Skeletal muscle satellite cell (primary cell): ENCODE data around the gene TAAR8. TPM values are rescaled to one million over a fixed set of nuclear protein-coding genes. Genes with fewer than 3 reads are reported as not detected.
"Not testable (repeated sequence)": the region's sequence is repeated elsewhere in the genome, so short reads cannot be mapped to it uniquely, and the experiment has no call there.

Source experiments
- H3K27me3 ChIP-seq: 2 replicates; pipeline ENCODE4 v1.7.0; 2013; ENCODE audit warnings: low read length; ENCODE audit not compliant: control insufficient read depth, insufficient read depth
- H3K36me3 ChIP-seq: 2 replicates; pipeline ENCODE4 v1.7.0; 2013; ENCODE audit warnings: mild to moderate bottlenecking, control low read depth, low read length; ENCODE audit not compliant: insufficient read depth
- H3K4me1 ChIP-seq: 2 replicates; pipeline ENCODE4 v1.7.0; 2013; ENCODE audit warnings: low read length; ENCODE audit not compliant: control insufficient read depth, insufficient read depth
- H3K4me2 ChIP-seq: 2 replicates; pipeline ENCODE4 v1.7.0; 2013; ENCODE audit warnings: mild to moderate bottlenecking, low read length
- H3K4me3 ChIP-seq: 2 replicates; pipeline ENCODE4 v1.7.0; 2013; ENCODE audit warnings: low read length
- H3K9ac ChIP-seq: 2 replicates; pipeline ENCODE4 v1.7.0; 2013; ENCODE audit warnings: mild to moderate bottlenecking, low read depth, low read length, moderate library complexity
- H3K9me3 ChIP-seq: replicated peaks from 2 replicates; pipeline ENCODE4 v1.7.0; 2013; ENCODE audit warnings: mild to moderate bottlenecking, control low read depth, low read length
- small RNA-seq: library from RNA; depleted of rRNA; stranded (forward); fragments of <200 nt; gene quantifications from one replicate; pipeline ENCODE3, GENCODE V24; 2012

Gene TAAR8

GRCh38 chr6:132592855-132593254, 40.4 kb downstream of the TAAR8 start:
- Histone ChIP-seq H3K9me3 (no peaks in the 10 kb centered on the region), H3K4me1 (no peaks in the 10 kb centered on the region), H3K4me3 (no peak overlapping the region), H3K27me3 (peaks cover 29% of the 10 kb centered on the region), H3K4me2 (no peak overlapping the region), H3K36me3 (no peaks in the 10 kb centered on the region), H3K9ac (no peak overlapping the region)

- Histone ChIP-seq H3K9ac (no peak overlapping the region), H3K27me3 (peaks cover 40% of the 10 kb centered on the region), H3K9me3 (no peaks in the 10 kb centered on the region), H3K4me2 (no peak overlapping the region), H3K4me1 (no peaks in the 10 kb centered on the region), H3K36me3 (no peaks in the 10 kb centered on the region), H3K4me3 (no peak overlapping the region)
Measured at GRCh38 chr6:132596201-132596600, 43.7 kb downstream of the TAAR8 start.

- Histone ChIP-seq H3K4me3 (no peak overlapping the region), H3K36me3 (no peaks in the 10 kb centered on the region), H3K4me2 (no peak overlapping the region), H3K27me3 (peaks cover 28% of the 10 kb centered on the region), H3K9ac (no peak overlapping the region), H3K4me1 (no peaks in the 10 kb centered on the region), H3K9me3 (no peaks in the 10 kb centered on the region)
Measured at GRCh38 chr6:132598473-132598872, 46.0 kb downstream of the TAAR8 start.

- H3K9ac ChIP-seq, H3K4me2 ChIP-seq, H3K36me3 ChIP-seq, H3K9me3 ChIP-seq, H3K4me1 ChIP-seq, H3K4me3 ChIP-seq: not testable (repeated sequence)
- H3K27me3 ChIP-seq, result peaks cover 25% of the 10 kb centered on the region
Measured at GRCh38 chr6:132600900-132601299, 48.4 kb downstream of the TAAR8 start.

Small RNAs within 50 kb of the gene (small RNA-seq; reads per million reads assigned to genes)
- not detected for gene TAAR7P
